GM06990 (cell line): ENCODE data around the gene PPP2R3A.

Experiments
- DNase-seq: peaks from one replicate; pipeline ENCODE4 v3.0.0-alpha.2; 2011; ENCODE audit not compliant: insufficient read length; ENCODE audit errors: extremely low read depth
- H3K27me3 ChIP-seq: replicated peaks from 2 replicates; pipeline ENCODE4 v1.6.0; 2011; ENCODE audit warnings: low read length; ENCODE audit not compliant: control insufficient read depth, insufficient read depth
- H3K36me3 ChIP-seq: 2 replicates; pipeline ENCODE4 v1.5.1; 2011; ENCODE audit warnings: low read length; ENCODE audit not compliant: control insufficient read depth, insufficient read depth
- H3K4me3 ChIP-seq: replicated peaks from 2 replicates; pipeline ENCODE4 v1.5.1; 2011; ENCODE audit warnings: low read depth, mild to moderate bottlenecking, control low read depth, low read length
- CTCF ChIP-seq: IDR thresholded peaks from 2 replicates; pipeline ENCODE4 v1.5.1; 2011; ENCODE audit warnings: low read length, control low read depth, mild to moderate bottlenecking, inconsistent platforms; ENCODE audit not compliant: insufficient read depth, poor library complexity, severe bottlenecking

PPP2R3A gene

GRCh38 chr3:136184703-136185102, 219.2 kb downstream of the PPP2R3A start:
- H3K27me3 ChIP-seq = no peaks in the 10 kb centered on the region
- no peak for TF ChIP-seq CTCF
- no peak overlapping the region for H3K4me3 ChIP-seq
- no peaks in the 10 kb centered on the region for H3K36me3 ChIP-seq
- no peak for DNase-seq

- Histone ChIP-seq H3K27me3 (no peaks in the 10 kb centered on the region), H3K36me3 (no peaks in the 10 kb centered on the region; the same call in 1 of the 2 replicates), H3K4me3 (no peak overlapping the region)
- TF ChIP-seq CTCF = no peak
- DNase-seq = no peak
Observed at GRCh38 chr3:136186344-136186743, 220.8 kb downstream of the PPP2R3A start.

- TF ChIP-seq CTCF = no peak
- Histone ChIP-seq H3K27me3 (no peaks in the 10 kb centered on the region), H3K4me3 (no peak overlapping the region), H3K36me3 (no peaks in the 10 kb centered on the region; the same call in none of the 2 replicates)
- no peak for DNase-seq
Observed at GRCh38 chr3:136186846-136187245, 221.3 kb downstream of the PPP2R3A start.

- Histone ChIP-seq H3K4me3 (no peak overlapping the region), H3K27me3 (no peaks in the 10 kb centered on the region), H3K36me3 (no peaks in the 10 kb centered on the region; the same call in none of the 2 replicates)
- TF ChIP-seq CTCF = no peak
- no peak for DNase-seq
Observed at GRCh38 chr3:136187868-136188267, 222.3 kb downstream of the PPP2R3A start.

- TF ChIP-seq CTCF = no peak
Observed at GRCh38 chr3:136189043-136189442, 223.5 kb downstream of the PPP2R3A start.

More at GRCh38 chr3:136189043-136189442, 223.5 kb downstream of the PPP2R3A start:
- Histone ChIP-seq H3K27me3 (no peaks in the 10 kb centered on the region), H3K36me3 (no peaks in the 10 kb centered on the region; the same call in none of the 2 replicates), H3K4me3 (no peak overlapping the region)
- DNase-seq = no peak
